Lower lobe of right lung (tissue), 2 donors: Measurements from ENCODE around the gene TMED7. TPM values are rescaled to one million over a fixed set of nuclear protein-coding genes. Genes with fewer than 3 reads are reported as not detected.
"Not testable (repeated sequence)": the region's sequence is repeated elsewhere in the genome, so short reads cannot be mapped to it uniquely, and the experiment has no call there.

Source experiments
- ATAC-seq, 2 donors: fragments of 200-7000 bp; cut with Tn5 transposase; one replicate each; pipeline ENCODE4 v1.9.1; 2020 to 2022; ENCODE audit warnings: mild to moderate bottlenecking in 2 of 2, moderate library complexity in 2 of 2
- DNase-seq: peaks from one replicate; pipeline ENCODE4 v3.0.0-alpha.2; 2020
- H3K27ac ChIP-seq: fragments of 200-600 bp; one replicate; pipeline ENCODE4 v1.8.0; 2022
- H3K27me3 ChIP-seq: fragments of 200-600 bp; one replicate; pipeline ENCODE4 v1.8.0; 2022; ENCODE audit warnings: low read depth
- H3K36me3 ChIP-seq: fragments of 200-600 bp; one replicate; pipeline ENCODE4 v1.8.0; 2022; ENCODE audit warnings: mild to moderate bottlenecking
- H3K4me1 ChIP-seq: fragments of 200-600 bp; one replicate; pipeline ENCODE4 v1.8.0; 2022
- H3K4me3 ChIP-seq: fragments of 200-600 bp; one replicate; pipeline ENCODE4 v1.8.0; 2022; ENCODE audit warnings: mild to moderate bottlenecking
- H3K9me3 ChIP-seq: fragments of 200-600 bp; one replicate; pipeline ENCODE4 v1.8.0; 2022
- CTCF ChIP-seq: fragments of 200-600 bp; IDR thresholded peaks from one replicate; pipeline ENCODE4 v1.8.0; 2022; ENCODE audit warnings: antibody characterized with exemption, mild to moderate bottlenecking
- intact Hi-C: fragments of 100-400 bp; cut with DNase I; formaldehyde crosslinking; loops from one replicate; pipeline ENCODE4 v1.11.0; 2022
- total RNA-seq: library from RNA; stranded (reverse); fragmentation: NEBNext Ultra II Directional; extraction: Animal tissue kit (Norgen Biotek cat#: 25700); gene quantifications from one replicate; pipeline ENCODE4 v1.2.1, GENCODE V29; 2021
- donor health status: DM: no; HTN: yes; CAD: no; lungs with severe emphysema.

Gene TMED7
- total RNA-seq, 1 donor from 2014 or later: 82.2 TPM

- intact Hi-C loops: no loop called here
- Histone ChIP-seq H3K27me3 (no peaks in the 10 kb centered on the region), H3K4me1 (no peaks in the 10 kb centered on the region), H3K36me3 (no peaks in the 10 kb centered on the region), H3K27ac (no peak overlapping the region), H3K9me3 (no peaks in the 10 kb centered on the region), H3K4me3 (no peak overlapping the region)
- DNase-seq: no peak
- no peak for TF ChIP-seq CTCF
- ATAC-seq: no peak
These were observed 23.7 kb upstream of the TMED7 start for GRCh38 chr5:115649541-115649940.

GRCh38 chr5:115648056-115648455 lies 22.2 kb upstream of the TMED7 start:
- H3K4me1 ChIP-seq: no peaks in the 10 kb centered on the region
- intact Hi-C loops: no loop called here
- no peak overlapping the region for H3K27ac ChIP-seq
- DNase-seq: no peak
- TF ChIP-seq CTCF: no peak
- H3K9me3 ChIP-seq: no peaks in the 10 kb centered on the region
- H3K27me3 ChIP-seq: peaks cover 4% of the 10 kb centered on the region
- no peaks in the 10 kb centered on the region for H3K36me3 ChIP-seq
- ATAC-seq: no peak
- H3K4me3 ChIP-seq: no peak overlapping the region

GRCh38 chr5:115645386-115645785 lies 19.6 kb upstream of the TMED7 start:
- H3K27ac ChIP-seq, DNase-seq, intact Hi-C loops, H3K9me3 ChIP-seq, H3K4me3 ChIP-seq, ATAC-seq, H3K27me3 ChIP-seq, H3K36me3 ChIP-seq, H3K4me1 ChIP-seq: not testable (repeated sequence)

- Histone ChIP-seq H3K27ac (no peak overlapping the region), H3K27me3 (peaks cover 4% of the 10 kb centered on the region), H3K4me3 (no peak overlapping the region), H3K4me1 (no peaks in the 10 kb centered on the region), H3K9me3 (no peaks in the 10 kb centered on the region), H3K36me3 (no peaks in the 10 kb centered on the region)
- TF ChIP-seq CTCF: no peak
- intact Hi-C loops: no loop called here
- no peak for ATAC-seq
- DNase-seq: no peak
These were observed 18.2 kb upstream of the TMED7 start for GRCh38 chr5:115644046-115644445.

- H3K4me3 ChIP-seq: no peak overlapping the region
- peaks cover 4% of the 10 kb centered on the region for H3K27me3 ChIP-seq
- no peaks in the 10 kb centered on the region for H3K4me1 ChIP-seq
- ATAC-seq: no peak
- no peaks in the 10 kb centered on the region for H3K36me3 ChIP-seq
- TF ChIP-seq CTCF: no peak
- DNase-seq: no peak
- no peak overlapping the region for H3K27ac ChIP-seq
- intact Hi-C loops: no loop called here
- H3K9me3 ChIP-seq: no peaks in the 10 kb centered on the region
These were observed 16.1 kb upstream of the TMED7 start for GRCh38 chr5:115641948-115642347.

- Histone ChIP-seq H3K4me3 (no peak overlapping the region), H3K27me3 (peaks cover 4% of the 10 kb centered on the region), H3K27ac (no peak overlapping the region), H3K36me3 (no peaks in the 10 kb centered on the region), H3K9me3 (no peaks in the 10 kb centered on the region), H3K4me1 (no peaks in the 10 kb centered on the region)
- ATAC-seq (no peak), DNase-seq (no peak)
- TF ChIP-seq CTCF: no peak
- intact Hi-C loops: no loop called here
These were observed 14.4 kb upstream of the TMED7 start for GRCh38 chr5:115640274-115640673.
